ENCODE measurements around the gene C1orf146.

C1orf146 gene, protein sequence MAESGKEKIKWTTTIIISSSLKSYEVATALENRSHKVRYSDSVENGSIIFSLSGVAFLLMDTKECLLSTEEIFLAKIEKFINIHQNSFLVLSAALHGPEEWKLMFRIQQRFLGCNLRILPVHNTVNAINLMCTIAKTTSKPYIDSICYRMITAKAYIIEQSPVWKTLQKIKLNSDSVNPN

DNA sequence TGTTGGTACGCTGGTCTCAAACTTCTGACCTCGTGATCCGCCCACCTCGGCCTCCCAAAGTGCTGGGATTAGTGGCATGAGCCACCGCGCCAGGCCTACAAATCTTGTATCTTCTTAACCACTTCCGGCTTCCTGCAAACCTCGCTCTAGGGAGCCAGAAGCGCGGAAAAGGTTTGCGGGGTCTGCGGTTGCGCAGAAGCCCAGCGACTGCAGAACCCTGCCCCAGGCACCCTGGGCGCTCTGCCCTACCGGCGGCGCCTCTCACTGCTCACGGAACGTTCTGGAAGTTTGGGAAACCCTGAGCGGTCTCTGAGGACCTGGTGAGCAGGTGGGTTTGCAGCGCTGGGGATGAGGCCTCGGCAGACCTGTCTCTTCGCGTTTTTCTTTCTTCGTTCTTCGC is at the start of gene C1orf146:
TSS of gene C1orf146 (plus strand) at position 195 of the 400 bp plus-strand sequence. CDS start 13,506 bp downstream, outside the sequence.
- Histone ChIP-seq H2AFZ (ENCODE audit: low read length) (no peak within 1 kb of the TSS), H3K9me2 (ENCODE audit: low read depth, low read length) (no peaks in the 10 kb centered on the region), H3K4me2 (ENCODE audit: low read length) (no peak within 1 kb of the TSS), H3K36me3 (ENCODE audit: insufficient read depth, low read length) (no peaks in the 10 kb centered on the region), H3F3A (ENCODE audit: insufficient read depth, low read length) (no peaks in the 10 kb centered on the region), H3K9me3 (ENCODE audit: low read length) (no peaks in the 10 kb centered on the region), H3K27ac (ENCODE audit: low read depth, low read length, poor library complexity, severe bottlenecking) (no peak within 1 kb of the TSS), H3K4me3 (ENCODE audit: low read depth, low read length, poor library complexity, severe bottlenecking) (no peak within 1 kb of the TSS), H3K4me1 (ENCODE audit: insufficient read depth, low read length, severe bottlenecking) (no peaks in the 10 kb centered on the region), H3K79me2 (ENCODE audit: insufficient read depth, low read length) (no peaks in the 10 kb centered on the region), H3K27me3 (ENCODE audit: insufficient read depth, low read length) (no peaks in the 10 kb centered on the region), H4K20me1 (ENCODE audit: insufficient read depth, low read length) (no peaks in the 10 kb centered on the region), H3K9ac (ENCODE audit: low read length) (no peak within 1 kb of the TSS)
- TF ChIP-seq, protein P1, sequence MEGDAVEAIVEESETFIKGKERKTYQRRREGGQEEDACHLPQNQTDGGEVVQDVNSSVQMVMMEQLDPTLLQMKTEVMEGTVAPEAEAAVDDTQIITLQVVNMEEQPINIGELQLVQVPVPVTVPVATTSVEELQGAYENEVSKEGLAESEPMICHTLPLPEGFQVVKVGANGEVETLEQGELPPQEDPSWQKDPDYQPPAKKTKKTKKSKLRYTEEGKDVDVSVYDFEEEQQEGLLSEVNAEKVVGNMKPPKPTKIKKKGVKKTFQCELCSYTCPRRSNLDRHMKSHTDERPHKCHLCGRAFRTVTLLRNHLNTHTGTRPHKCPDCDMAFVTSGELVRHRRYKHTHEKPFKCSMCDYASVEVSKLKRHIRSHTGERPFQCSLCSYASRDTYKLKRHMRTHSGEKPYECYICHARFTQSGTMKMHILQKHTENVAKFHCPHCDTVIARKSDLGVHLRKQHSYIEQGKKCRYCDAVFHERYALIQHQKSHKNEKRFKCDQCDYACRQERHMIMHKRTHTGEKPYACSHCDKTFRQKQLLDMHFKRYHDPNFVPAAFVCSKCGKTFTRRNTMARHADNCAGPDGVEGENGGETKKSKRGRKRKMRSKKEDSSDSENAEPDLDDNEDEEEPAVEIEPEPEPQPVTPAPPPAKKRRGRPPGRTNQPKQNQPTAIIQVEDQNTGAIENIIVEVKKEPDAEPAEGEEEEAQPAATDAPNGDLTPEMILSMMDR (IDR thresholded peaks at IDR 0.05; ENCODE audit: low read length): no peak
- TF ChIP-seq EZH2 (IDR thresholded peaks at IDR 0.05; ENCODE audit: borderline replicate concordance, low read length): no peak

DNA sequence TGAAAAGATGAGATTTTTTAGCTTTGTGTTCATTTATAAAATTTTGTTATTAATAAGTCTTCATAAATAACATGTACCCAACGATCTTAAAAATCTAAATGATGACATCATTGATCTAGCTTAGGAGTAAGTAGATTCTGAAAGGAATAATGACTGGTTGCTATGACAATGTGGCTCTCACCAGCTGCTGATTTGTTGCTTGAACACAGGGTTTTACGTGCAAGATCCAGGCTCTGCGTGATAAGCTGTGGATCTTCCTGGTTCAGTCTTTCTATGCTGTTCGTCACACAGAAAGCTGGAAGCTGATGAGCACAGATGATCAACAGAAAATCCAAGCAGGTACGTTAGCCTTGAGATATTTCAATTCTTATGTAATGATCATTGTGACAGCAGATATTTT is 49.1 kb upstream of the C1orf146 start:
- Histone ChIP-seq H4K20me1 (ENCODE audit: insufficient read depth, low read length) (no peaks in the 10 kb centered on the region), H3K4me2 (ENCODE audit: low read length) (no peak overlapping the region), H3K9me2 (ENCODE audit: low read depth, low read length) (no peaks in the 10 kb centered on the region), H3K36me3 (ENCODE audit: insufficient read depth, low read length) (no peaks in the 10 kb centered on the region), H3K9me3 (ENCODE audit: low read length) (no peaks in the 10 kb centered on the region), H3K27ac (ENCODE audit: low read depth, low read length, poor library complexity, severe bottlenecking) (no peak overlapping the region), H2AFZ (ENCODE audit: low read length) (no peak overlapping the region), H3K4me3 (ENCODE audit: low read depth, low read length, poor library complexity, severe bottlenecking) (no peak overlapping the region), H3K9ac (ENCODE audit: low read length) (no peak overlapping the region), H3K79me2 (ENCODE audit: insufficient read depth, low read length) (no peaks in the 10 kb centered on the region), H3K27me3 (ENCODE audit: insufficient read depth, low read length) (no peaks in the 10 kb centered on the region), H3K4me1 (ENCODE audit: insufficient read depth, low read length, severe bottlenecking) (no peaks in the 10 kb centered on the region), H3F3A (ENCODE audit: insufficient read depth, low read length) (no peaks in the 10 kb centered on the region)
- TF ChIP-seq, protein P1 (IDR thresholded peaks at IDR 0.05; ENCODE audit: low read length): no peak
- TF ChIP-seq EZH2 (IDR thresholded peaks at IDR 0.05; ENCODE audit: borderline replicate concordance, low read length): no peak

DNA sequence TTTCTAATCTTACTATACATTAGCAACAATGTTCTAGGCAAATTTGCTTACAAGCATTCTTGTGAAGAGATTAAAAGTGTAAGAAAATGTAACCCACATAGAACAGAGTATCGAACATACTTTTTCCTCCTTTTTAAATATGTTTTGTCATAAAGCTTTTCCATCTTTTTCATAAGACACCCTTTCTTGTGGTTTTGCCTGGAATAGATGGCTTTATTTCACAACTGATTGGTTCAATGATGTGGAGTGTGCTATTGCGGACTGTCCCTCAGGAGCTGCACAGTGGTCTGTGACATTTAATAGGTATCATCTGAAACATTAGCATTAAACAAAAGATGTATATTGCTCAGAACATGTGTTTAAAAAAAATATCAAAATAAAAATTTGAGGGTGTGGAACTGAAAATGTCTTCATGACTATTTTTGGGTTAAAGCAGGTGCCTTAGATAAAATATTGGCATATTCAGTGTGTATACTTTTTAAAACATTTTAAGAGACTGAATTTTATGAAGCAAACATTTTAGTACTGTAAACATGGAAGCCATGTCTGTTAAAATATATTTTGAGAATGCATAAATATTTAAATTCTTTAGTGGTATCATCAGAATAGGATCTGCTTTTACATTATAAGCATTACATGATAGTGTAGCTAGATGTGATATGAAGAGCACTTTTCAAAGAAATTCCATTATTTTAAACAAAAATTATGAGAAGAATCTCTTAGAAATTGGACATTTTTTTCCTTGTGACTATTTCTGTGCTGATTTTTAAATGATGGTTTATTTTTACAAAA is 48.3 kb upstream of the C1orf146 start:
- Histone ChIP-seq H3K27ac (ENCODE audit: low read depth, low read length, poor library complexity, severe bottlenecking) (no peak overlapping the region), H3F3A (ENCODE audit: insufficient read depth, low read length) (no peaks in the 10 kb centered on the region), H3K9me3 (ENCODE audit: low read length) (no peaks in the 10 kb centered on the region), H3K4me2 (ENCODE audit: low read length) (no peak overlapping the region), H2AFZ (ENCODE audit: low read length) (no peak overlapping the region), H3K4me3 (ENCODE audit: low read depth, low read length, poor library complexity, severe bottlenecking) (no peak overlapping the region), H4K20me1 (ENCODE audit: insufficient read depth, low read length) (no peaks in the 10 kb centered on the region), H3K9ac (ENCODE audit: low read length) (no peak overlapping the region), H3K27me3 (ENCODE audit: insufficient read depth, low read length) (no peaks in the 10 kb centered on the region), H3K79me2 (ENCODE audit: insufficient read depth, low read length) (no peaks in the 10 kb centered on the region), H3K9me2 (ENCODE audit: low read depth, low read length) (no peaks in the 10 kb centered on the region), H3K36me3 (ENCODE audit: insufficient read depth, low read length) (no peaks in the 10 kb centered on the region), H3K4me1 (ENCODE audit: insufficient read depth, low read length, severe bottlenecking) (no peaks in the 10 kb centered on the region)
- TF ChIP-seq, protein P1 (IDR thresholded peaks at IDR 0.05; ENCODE audit: low read length): no peak
- no peak for TF ChIP-seq EZH2 (IDR thresholded peaks at IDR 0.05; ENCODE audit: borderline replicate concordance, low read length)

Data from OCI-LY1 (cell line).